HG02981 (cell line): ENCODE measurements around the gene MTX2.
A peak's percentile ranks its signal among the peaks of the same experiment; 100 is the strongest.
"Not testable (repeated sequence)": the region's sequence is repeated elsewhere in the genome, so short reads cannot be mapped to it uniquely, and the experiment has no call there.

ENCODE experiments used
- ATAC-seq: cut with Tn5 transposase; IDR thresholded peaks from one replicate; pipeline ENCODE4 v1.9.1; 2021; ENCODE audit warnings: mild to moderate bottlenecking, moderate library complexity; ENCODE audit not compliant: unreplicated experiment

Gene MTX2

DNA sequence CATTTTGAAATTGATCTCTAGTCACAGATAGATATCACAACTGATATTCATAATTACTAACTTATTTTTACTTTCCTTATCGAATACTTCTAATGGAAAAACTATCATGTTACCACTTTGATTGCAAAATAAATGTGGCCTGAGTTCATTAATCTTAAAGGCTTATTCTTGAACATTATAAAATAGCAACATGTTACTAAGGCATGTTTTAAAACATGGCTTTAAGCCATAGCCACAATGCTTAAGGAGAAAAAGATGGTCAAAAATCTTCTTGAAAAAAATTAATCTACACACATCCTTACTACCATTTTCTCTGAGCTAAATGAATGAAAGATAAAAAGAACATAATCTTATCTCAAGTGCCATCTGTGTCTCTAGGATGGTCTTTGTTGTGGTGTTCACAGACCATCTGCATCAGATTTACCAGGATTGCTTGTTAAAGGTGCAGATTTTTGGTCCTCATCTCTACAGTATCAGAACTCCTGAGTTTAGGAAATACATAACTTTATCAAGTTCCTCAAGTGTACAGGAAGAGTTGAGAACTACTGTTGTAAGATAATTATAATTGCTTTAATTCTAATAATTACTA lies 15.3 kb downstream of the MTX2 start:
- ATAC-seq: no peak

DNA sequence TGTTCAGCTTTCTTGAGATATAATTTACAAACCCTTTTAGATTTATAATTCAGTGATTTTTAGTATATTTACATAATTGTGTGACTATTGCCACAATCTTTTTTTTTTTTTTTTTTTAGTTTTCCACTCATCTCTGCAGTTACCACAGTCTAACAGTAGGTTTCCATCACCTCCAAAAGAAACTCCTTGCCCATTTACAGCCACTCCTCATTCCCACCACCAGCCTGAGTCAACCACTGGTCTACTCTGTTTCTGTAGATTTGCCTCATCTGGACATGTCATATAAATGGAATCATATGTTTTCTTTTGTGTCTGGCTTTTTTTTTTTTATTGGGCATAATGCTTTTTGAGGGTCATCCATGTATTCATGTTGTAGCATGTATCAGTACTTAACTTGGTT lies 16.1 kb downstream of the MTX2 start:
- ATAC-seq: no peak

GRCh38 chr2:176291335-176291734 lies 22.1 kb downstream of the MTX2 start:
- no peak for ATAC-seq

DNA sequence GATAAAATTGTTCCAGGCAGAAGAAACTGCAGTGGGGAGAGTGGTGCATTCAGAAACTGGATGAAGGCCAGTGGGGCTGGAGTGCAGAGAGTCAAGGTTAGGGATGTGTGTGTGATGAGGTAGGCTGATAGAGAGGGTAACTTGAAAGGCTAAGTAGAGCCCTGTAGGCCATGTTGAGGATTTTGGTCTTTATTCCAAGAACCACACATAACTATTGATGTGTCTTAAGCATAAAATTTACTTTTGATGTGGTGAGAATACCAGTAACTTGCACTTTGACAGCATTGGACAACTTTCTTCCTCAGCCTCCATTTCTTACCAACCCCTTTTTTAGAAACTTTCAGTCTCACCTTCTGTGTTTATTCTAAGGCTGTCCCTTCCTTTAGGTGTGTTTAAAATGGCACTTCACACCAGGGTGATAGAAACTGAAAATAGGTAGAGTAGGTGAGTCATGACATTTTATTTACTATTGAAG lies 22.6 kb downstream of the MTX2 start:
- peak; percentile 83 for ATAC-seq

GRCh38 chr2:176292608-176293007 lies 23.4 kb downstream of the MTX2 start:
- no peak for ATAC-seq

GRCh38 chr2:176293334-176293733 lies 24.1 kb downstream of the MTX2 start:
- no peak for ATAC-seq

GRCh38 chr2:176297067-176297466 lies 27.8 kb downstream of the MTX2 start:
- no peak for ATAC-seq

- ATAC-seq: no peak
Measured at GRCh38 chr2:176297737-176298136, 28.5 kb downstream of the MTX2 start.

DNA sequence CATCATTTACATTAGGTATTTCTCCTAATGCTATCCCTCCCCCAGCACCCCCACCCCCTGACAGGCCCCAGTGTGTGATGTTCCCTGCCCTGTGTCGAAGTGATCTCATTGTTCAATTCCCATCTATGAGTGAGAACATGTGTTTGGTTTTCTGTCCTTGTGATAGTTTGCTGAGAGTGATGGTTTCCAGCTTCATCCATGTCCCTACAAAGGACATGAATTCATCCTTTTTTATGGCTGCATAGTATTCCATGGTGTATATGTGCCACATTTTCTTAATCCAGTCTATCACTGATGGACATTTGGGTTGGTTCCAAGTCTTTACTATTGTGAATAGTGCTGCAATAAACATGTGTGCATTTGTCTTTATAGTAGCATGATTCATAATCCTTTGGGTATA lies 36.8 kb downstream of the MTX2 start:
- not testable (repeated sequence) for ATAC-seq

GRCh38 chr2:176317199-176317598 lies 48.0 kb downstream of the MTX2 start:
- no peak for ATAC-seq

- ATAC-seq: no peak
Measured at GRCh38 chr2:176317623-176318065, 48.4 kb downstream of the MTX2 start.

DNA sequence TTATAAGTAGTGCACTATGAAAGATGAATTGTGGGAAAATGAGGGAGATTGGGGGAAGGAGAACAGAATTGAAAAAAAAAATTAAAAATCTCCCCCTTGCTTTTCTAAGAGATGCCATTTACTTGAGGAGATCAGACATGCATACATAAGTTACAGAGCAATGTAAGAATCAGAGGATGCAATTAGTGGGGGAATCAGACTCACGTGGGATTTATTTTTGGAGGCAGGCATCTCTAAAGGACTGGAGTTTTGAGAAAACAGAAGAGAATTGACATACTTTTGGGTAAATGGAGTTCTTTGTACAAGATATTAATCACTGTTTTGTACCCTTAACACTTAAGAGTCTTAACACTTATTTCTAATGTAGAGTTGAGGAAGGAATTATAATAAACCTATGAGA lies 52.7 kb downstream of the MTX2 start:
- no peak for ATAC-seq

DNA sequence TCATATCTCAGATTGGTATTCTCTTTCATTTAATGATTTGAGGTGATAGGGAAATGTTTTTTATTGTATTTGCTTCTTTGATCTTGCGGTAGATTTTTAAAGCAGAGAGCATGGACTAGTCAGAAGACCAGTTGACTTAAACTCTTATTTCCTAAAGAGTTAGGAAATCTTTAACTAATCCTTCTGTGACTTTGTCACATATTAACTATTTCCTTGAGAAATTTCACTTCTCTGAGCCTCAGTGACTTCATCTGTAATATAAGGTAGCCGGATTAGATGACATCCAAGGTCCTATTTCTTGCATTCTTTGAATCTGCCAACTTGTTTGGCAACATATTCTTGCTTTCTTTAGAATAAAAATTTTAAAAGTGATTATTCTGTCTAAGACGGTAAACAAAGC lies 55.6 kb downstream of the MTX2 start:
- no peak for ATAC-seq

- no peak for ATAC-seq
Measured at GRCh38 chr2:176325732-176326131, 56.5 kb downstream of the MTX2 start.

DNA sequence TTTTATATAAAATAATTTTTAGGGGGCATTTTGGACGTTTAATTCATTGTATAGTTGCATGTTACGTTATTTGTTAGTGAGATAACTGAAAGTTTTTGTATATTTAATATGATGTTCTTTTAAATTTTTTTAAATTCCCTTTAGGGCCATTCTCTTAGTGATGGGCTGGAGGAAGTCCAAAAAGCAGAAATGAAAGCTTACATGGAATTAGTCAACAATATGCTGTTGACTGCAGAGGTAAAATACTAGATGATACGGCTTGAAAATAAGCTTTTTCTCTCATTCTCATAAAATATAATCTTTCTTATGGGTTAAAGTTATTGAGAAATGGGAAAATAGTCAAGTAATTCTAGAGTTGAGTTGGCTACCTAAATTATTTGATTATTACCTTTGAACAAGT lies 58.9 kb downstream of the MTX2 start:
- no peak for ATAC-seq

GRCh38 chr2:176330612-176331011 lies 61.4 kb downstream of the MTX2 start:
- ATAC-seq: no peak

DNA sequence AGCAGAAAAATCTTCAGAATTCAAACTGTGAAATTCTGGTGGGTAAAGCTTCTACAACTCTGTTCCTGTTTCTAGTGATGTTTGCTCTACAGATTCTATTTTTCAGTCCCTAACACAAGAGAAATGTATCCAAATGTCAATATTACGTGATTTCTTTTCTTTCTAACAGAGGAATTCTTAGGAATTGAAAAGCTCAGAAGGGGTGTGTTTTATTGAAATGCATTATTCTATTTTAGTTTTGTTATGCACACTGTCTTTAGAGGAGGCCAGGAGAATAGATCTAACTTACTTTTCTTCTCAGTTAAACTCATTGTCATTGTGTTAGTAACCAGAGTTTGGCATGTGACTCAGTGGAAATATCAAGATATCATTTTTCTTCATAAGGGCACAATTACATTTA lies 62.4 kb downstream of the MTX2 start:
- no peak for ATAC-seq

GRCh38 chr2:176334729-176335128 lies 65.5 kb downstream of the MTX2 start:
- no peak for ATAC-seq

DNA sequence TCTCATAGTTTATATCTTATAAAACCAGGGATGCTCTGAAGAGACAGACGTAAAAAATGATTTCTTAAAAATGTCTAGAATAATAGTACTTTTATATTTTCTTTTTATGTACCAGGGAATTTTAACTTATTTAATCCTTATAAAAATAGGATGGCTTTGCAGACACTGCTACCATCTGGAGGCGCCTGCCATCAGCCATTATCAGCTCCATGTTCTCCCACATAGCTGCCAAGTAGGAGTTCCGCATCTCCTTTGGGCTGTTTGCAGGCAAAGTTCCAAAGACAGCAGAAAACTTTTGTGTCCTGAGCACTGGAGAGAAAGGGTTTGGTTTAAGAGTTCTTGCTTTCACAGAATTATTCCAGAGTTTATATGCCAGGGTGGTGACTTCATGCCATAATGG lies 69.2 kb downstream of the MTX2 start:
- no peak for ATAC-seq

- no peak for ATAC-seq
Measured at GRCh38 chr2:176339208-176339607, 70.0 kb downstream of the MTX2 start.

DNA sequence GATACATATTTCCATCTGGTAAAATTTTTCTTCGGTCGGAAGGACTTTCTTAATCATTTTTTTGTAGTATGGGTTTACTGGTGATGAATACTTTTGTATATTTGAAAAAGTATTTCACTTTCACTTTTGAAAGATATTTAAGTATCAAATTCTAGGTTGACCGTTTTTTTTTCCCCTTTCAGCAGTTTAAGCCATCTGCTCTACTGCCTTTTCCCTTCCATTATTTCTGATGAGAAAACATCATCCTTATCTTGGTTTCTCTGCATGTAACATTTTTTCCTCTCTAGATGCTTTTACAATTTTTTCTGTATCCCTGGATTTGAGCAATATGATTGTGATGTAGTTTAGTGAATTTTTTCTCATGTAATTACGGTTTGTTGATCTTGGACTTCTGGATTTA lies 87.0 kb downstream of the MTX2 start:
- no peak for ATAC-seq

- no peak for ATAC-seq
Measured at GRCh38 chr2:176364273-176364977, 95.2 kb downstream of the MTX2 start.

GRCh38 chr2:176368349-176368748 lies 99.1 kb downstream of the MTX2 start:
- ATAC-seq: no peak
